ENCODE data around the gene NDST4. TPM values are rescaled to one million over a fixed set of nuclear protein-coding genes. Genes with fewer than 3 reads are reported as not detected.

Gene NDST4
- total RNA-seq, 1 donor from 2014 or later = 5.6 TPM

DNA sequence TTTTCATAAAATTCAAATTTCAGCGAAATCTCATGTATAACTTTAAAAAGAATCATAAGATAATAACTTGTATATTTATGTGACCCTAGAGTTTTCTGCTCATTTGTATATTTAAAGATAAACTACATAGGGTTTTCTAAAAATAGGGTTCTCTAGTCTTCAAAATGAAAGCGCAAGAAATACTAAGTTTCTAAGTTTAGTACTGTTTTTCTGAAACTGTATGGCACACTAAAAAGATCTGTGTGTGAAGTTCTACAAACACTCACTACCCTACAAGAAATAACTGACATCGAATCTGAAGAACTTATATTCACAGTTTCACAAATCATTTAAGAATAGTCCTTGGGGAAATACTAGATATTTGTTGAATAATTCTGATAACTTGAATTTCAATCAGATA is 38.7 kb upstream of the NDST4 start:
- Mint-ChIP-seq H3K36me3 (ENCODE audit: unreplicated experiment) (no peaks in the 10 kb centered on the region), H3K27me3 (ENCODE audit: unreplicated experiment) (no peaks in the 10 kb centered on the region), H3K4me3 (ENCODE audit: unreplicated experiment) (no peak overlapping the region), H3K27ac (ENCODE audit: unreplicated experiment) (no peak overlapping the region), H3K4me1 (ENCODE audit: low read depth, unreplicated experiment) (peaks cover 2% of the 10 kb centered on the region), H3K9me3 (ENCODE audit: unreplicated experiment) (no peaks in the 10 kb centered on the region)
- DNase-seq = no peak
- TF ChIP-seq, protein P1, sequence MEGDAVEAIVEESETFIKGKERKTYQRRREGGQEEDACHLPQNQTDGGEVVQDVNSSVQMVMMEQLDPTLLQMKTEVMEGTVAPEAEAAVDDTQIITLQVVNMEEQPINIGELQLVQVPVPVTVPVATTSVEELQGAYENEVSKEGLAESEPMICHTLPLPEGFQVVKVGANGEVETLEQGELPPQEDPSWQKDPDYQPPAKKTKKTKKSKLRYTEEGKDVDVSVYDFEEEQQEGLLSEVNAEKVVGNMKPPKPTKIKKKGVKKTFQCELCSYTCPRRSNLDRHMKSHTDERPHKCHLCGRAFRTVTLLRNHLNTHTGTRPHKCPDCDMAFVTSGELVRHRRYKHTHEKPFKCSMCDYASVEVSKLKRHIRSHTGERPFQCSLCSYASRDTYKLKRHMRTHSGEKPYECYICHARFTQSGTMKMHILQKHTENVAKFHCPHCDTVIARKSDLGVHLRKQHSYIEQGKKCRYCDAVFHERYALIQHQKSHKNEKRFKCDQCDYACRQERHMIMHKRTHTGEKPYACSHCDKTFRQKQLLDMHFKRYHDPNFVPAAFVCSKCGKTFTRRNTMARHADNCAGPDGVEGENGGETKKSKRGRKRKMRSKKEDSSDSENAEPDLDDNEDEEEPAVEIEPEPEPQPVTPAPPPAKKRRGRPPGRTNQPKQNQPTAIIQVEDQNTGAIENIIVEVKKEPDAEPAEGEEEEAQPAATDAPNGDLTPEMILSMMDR (IDR thresholded peaks at IDR 0.05; ENCODE audit: partially characterized antibody, unreplicated experiment) = no peak

DNA sequence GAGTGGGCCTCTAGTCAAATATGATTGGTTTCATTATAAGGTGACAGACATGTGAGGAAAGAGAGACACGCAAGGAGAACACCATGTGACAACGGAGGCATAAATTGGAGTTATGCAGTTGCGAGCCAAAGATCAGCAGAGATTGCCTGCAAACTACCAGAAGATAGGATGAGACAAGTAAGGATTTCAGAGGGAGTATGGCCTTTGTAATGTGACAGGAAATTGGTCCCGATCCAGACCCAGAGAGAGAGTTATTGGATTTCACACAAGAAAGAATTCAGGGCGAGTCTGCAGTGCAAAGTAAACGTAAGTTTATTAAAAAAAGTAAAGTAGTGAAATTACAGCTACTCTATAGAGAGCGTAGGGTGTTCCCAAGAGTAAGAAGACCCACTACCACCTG is 35.7 kb upstream of the NDST4 start:
- Mint-ChIP-seq H3K36me3 (ENCODE audit: unreplicated experiment) (no peaks in the 10 kb centered on the region), H3K27me3 (ENCODE audit: unreplicated experiment) (no peaks in the 10 kb centered on the region), H3K27ac (ENCODE audit: unreplicated experiment) (no peak overlapping the region), H3K4me3 (ENCODE audit: unreplicated experiment) (no peak overlapping the region), H3K9me3 (ENCODE audit: unreplicated experiment) (no peaks in the 10 kb centered on the region), H3K4me1 (ENCODE audit: low read depth, unreplicated experiment) (no peaks in the 10 kb centered on the region)
- TF ChIP-seq, protein P1 (IDR thresholded peaks at IDR 0.05; ENCODE audit: partially characterized antibody, unreplicated experiment) = no peak
- no peak for DNase-seq

DNA sequence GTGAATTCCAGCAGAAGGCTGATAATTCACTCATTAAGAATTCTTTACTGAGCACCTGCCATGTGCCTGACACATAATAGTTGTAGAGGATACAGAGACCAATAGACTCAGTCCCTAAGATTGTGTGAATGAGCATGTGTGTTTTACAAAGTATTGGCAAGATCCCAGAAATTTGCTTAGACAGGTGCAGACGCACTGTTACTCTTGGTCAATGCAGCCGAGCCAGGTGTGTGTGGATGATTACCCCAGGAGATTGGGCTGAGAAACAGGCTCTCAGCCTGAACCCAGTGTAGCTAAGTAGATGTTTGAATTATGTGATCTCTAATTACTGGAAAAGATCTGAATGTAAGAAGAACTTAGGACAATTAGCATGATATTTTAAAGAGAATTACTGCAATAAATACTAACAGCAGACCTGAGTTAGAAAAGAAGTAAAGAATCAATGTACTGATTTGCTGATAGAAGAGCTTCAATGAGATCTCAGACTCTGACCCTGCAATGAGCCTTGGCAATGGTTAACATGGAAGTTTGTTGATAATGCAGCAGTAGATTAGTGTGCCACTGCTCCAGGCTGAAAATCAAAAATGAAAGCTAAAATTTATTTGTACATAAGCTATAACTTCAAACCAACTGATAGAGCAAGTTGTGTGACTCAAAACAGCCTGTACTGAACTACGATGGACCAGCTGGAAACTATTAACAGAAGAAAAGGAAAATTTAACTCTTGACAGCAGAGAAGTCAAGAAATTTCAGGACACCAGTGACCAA is 32.2 kb upstream of the NDST4 start:
- Mint-ChIP-seq H3K36me3 (ENCODE audit: unreplicated experiment) (no peaks in the 10 kb centered on the region), H3K9me3 (ENCODE audit: unreplicated experiment) (peaks cover 2% of the 10 kb centered on the region), H3K27ac (ENCODE audit: unreplicated experiment) (no peak overlapping the region), H3K27me3 (ENCODE audit: unreplicated experiment) (no peaks in the 10 kb centered on the region), H3K4me3 (ENCODE audit: unreplicated experiment) (no peak overlapping the region), H3K4me1 (ENCODE audit: low read depth, unreplicated experiment) (no peaks in the 10 kb centered on the region)
- TF ChIP-seq, protein P1 (IDR thresholded peaks at IDR 0.05; ENCODE audit: partially characterized antibody, unreplicated experiment) = no peak
- no peak for DNase-seq

DNA sequence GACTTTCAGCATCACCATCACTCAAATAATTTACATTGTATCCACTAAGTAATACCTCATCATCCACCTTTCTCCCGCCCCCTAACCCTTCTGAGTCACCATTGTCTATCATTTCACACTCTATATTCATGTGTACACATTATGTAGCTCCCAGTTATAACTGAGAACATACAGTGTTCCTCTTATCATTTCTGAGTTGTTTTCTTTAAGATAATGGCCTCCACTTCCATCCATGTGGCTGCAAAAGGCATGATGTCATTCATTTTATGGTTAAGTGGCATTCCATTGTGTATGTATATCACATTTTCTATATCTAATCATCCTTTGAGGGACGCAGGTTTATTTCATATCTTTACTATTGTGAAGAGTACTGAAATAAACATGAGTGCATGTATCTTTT is 14.6 kb upstream of the NDST4 start:
- no peak for DNase-seq
- Mint-ChIP-seq H3K4me3 (ENCODE audit: unreplicated experiment) (no peak overlapping the region), H3K36me3 (ENCODE audit: unreplicated experiment) (no peaks in the 10 kb centered on the region), H3K4me1 (ENCODE audit: low read depth, unreplicated experiment) (no peaks in the 10 kb centered on the region), H3K27ac (ENCODE audit: unreplicated experiment) (no peak overlapping the region), H3K27me3 (ENCODE audit: unreplicated experiment) (no peaks in the 10 kb centered on the region), H3K9me3 (ENCODE audit: unreplicated experiment) (no peaks in the 10 kb centered on the region)
- TF ChIP-seq, protein P1 (IDR thresholded peaks at IDR 0.05; ENCODE audit: partially characterized antibody, unreplicated experiment) = no peak

DNA sequence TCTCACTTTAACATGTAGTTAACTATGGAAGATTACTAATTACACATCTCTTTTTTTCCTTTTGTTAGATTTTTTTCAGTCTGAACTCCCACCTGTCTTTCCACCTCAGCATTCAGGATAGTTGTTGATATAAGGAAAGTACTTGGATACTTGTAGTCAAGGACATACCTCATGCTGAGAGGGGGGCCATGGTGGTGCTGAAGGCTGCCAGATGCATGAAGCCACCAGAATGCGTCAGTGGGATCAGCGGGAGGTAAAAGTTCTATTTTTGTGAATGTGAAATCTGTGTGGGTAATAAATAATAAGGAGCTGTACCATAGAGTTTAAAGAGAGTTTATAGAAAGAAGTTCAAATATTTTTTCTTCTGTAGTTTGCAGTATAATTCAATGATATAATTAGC is 13.1 kb upstream of the NDST4 start:
- Mint-ChIP-seq H3K36me3 (ENCODE audit: unreplicated experiment) (no peaks in the 10 kb centered on the region), H3K27ac (ENCODE audit: unreplicated experiment) (no peak overlapping the region), H3K27me3 (ENCODE audit: unreplicated experiment) (no peaks in the 10 kb centered on the region), H3K9me3 (ENCODE audit: unreplicated experiment) (no peaks in the 10 kb centered on the region), H3K4me1 (ENCODE audit: low read depth, unreplicated experiment) (peaks cover 5% of the 10 kb centered on the region), H3K4me3 (ENCODE audit: unreplicated experiment) (no peak overlapping the region)
- TF ChIP-seq, protein P1 (IDR thresholded peaks at IDR 0.05; ENCODE audit: partially characterized antibody, unreplicated experiment) = no peak
- DNase-seq = no peak

All from glutamatergic neuron (in vitro differentiated cells).